HG03439 (cell line): Measurements from ENCODE around the gene TGFBR3.

Experiments
- ATAC-seq: cut with Tn5 transposase; IDR thresholded peaks from one replicate; pipeline ENCODE4 v1.9.1; 2021; ENCODE audit warnings: mild to moderate bottlenecking, moderate library complexity; ENCODE audit not compliant: unreplicated experiment

TGFBR3 gene

DNA sequence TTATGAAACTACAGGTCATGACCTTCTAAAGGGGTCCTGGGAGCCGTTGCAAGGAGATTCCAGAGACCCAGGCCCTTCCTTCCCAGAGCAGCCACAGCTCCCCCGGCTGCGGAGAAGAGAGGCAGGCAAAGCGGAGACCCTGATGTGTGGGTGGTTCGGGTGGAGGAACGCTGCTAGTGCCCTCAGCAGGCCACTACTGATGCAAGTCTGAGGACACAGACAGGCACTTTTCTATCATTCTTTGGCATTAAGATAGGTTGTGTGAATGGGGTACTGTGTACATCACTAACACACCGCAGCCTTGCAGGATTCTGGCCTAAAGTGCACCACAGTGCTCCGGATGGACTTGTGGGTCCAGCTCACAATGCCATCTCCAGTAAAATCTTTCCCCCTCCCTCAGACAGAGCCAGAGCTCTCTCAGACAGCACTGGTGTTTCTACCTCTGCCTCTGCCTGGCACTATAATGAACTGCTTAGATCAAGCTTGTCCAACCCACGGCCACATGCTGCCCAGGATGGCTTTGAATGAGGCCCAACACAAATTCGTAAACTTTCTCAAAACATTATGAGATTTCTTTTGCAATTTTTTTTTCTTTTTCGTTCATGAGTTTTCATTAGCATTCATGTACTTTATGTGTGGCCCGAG lies 121.4 kb downstream of the TGFBR3 start:
- ATAC-seq = no peak

DNA sequence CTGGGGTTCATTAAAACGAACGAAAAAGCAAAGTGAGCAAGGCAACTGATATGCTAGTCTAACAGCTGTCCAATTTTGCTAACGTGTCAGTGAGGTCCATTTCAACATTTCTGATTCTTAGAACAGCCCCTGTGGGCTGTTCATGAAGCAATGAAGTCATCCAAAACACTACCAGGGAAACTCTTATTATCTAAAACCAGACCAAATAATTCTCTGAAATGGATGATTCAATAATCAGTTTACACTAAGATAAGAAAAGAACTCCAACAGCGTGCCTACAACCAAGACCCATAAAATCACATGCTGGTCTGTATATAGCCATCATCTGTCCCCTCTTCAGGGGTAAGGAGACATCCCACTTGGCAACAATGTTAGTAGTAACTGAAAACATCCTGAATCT lies 122.7 kb downstream of the TGFBR3 start:
- no peak for ATAC-seq

- ATAC-seq = no peak
Observed at GRCh38 chr1:91761295-91761721, 124.6 kb downstream of the TGFBR3 start.

GRCh38 chr1:91760512-91760911 lies 125.4 kb downstream of the TGFBR3 start:
- ATAC-seq = no peak

DNA sequence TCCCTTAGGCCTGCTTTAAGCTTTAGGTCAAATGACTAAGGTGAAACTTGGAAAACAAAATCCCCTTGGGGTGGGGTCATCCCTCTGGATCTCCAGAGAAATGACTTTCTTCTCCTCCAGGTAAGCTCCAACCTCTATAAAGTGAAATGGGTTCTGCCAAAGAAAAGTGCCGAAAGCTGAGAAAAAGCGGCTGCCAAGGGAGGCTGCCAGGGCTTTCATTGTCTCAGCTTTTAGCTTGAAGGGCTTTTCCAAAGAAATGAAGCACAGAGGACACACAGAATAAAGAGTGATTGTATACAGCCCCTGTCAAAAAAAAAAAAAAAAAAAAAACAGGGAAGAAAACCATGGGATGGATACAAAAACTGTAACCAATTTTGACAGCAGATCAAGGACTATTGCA lies 126.9 kb downstream of the TGFBR3 start:
- ATAC-seq = no peak

- no peak for ATAC-seq
Observed at GRCh38 chr1:91757763-91758460, 128.0 kb downstream of the TGFBR3 start.

DNA sequence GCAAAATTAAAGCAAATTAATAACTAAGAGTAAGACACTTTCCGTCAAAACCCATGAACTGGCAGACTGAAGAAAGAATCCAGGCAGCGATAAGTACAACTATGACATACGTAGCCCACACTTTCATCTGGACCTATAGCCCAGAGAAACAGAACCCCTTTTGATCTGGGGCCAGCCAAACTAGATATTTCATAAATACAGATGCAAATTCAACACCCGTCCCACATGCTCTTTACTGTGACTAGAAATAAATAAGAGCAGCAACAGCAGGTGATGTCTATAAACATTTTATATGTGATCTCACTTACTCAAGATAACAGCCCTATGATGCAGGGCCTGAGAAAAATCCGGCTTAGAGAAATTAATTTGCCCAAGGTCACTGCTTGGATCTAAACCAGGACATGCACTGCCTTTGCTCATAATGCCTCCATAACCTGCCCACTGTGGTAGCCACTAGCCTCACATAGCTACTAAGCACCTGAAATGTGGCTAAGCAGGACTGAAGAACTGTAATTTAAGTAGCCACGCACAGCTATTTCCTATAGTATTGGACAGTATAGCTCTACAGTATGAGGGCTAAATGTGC lies 130.2 kb downstream of the TGFBR3 start:
- ATAC-seq = no peak

DNA sequence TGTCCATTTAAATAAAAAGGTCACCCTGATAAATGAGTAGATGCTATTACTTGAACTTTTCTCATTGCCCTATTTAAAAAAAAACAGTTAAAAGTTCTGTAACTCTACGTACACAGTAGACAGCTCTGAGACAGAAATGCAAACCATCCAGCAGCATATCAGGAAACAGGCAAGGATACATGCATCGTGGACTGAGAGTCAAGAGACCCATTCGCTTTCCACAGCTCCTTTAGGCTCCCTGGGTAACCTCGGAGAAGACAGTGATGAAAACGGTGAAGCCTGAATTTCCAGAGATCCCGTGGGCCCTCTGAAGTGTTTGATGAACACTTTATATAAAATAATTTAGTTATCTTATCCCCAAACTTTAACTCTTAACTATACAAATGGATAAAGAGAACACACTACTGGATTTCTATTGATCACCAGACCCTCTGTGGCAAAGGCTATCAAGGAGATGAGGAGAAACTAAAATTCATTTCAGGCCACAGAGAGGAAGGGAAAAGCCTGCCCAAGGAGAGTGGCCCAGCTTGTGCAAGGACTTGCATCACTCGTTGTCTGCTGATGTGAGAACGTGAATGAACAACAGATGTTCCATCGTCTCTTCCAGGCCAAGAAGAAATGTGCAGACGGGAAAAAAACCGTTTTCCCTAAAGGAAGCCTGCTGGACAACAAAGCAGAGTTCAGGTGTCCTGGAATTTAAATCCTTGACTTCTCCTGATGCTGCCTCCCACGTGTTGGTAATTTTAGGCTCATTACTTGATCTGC lies 131.0 kb downstream of the TGFBR3 start:
- no peak for ATAC-seq

DNA sequence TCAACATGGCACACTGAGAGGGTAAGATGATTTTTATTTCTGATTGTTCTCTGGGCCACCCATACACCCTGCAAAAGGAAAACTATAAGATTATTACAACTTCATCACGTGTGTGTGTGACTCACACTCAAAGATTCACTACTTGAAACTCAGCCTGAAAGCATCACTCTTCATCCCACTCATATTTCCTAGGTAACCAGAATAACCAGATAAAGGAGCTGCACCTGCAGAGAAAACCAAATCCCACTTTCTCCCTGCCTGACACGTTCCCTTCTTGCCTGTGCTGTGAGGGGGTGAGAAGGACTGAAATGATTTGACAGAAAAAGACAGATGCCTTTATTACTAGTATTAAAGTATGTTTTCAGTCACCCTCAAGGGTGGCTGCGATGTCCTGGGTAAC lies 131.6 kb downstream of the TGFBR3 start:
- peak; percentile 62 for ATAC-seq

DNA sequence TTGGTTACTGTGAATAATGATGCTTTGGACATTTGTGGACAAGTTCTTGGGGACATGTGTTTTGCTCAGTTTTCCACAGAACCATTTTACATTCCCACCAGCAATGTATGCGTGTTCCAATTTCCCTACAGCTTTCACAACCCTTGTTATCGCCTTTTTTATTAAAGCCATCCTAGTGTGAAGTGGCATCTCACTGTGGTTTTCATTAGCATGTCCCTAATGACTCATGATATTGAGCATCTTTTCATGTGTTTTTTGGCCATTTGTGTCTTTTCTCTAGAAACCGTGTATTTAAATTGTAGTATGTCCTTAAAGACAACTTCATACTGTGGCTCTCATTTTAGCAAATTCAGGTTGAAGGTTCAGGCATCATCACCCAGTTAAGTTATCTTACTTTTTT lies 132.1 kb downstream of the TGFBR3 start:
- no peak for ATAC-seq

DNA sequence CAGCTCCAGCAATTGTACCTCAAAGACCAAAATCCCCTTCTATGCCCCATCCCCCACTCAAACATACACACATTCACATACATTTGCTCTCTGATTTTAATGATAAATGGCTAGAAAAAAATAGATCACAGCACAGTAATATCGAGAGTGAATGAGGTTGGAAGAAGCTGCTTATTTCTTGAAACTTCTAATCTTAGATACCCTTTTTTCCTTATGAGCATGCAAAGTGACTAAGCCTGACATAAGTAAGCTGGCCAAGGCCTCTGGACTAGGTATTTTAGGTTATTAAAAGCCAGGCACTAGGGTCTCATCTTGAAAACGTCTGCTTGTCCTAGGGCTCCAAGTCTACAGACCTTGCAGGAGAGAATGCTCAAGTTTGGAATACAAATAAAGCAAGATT lies 133.6 kb downstream of the TGFBR3 start:
- no peak for ATAC-seq

DNA sequence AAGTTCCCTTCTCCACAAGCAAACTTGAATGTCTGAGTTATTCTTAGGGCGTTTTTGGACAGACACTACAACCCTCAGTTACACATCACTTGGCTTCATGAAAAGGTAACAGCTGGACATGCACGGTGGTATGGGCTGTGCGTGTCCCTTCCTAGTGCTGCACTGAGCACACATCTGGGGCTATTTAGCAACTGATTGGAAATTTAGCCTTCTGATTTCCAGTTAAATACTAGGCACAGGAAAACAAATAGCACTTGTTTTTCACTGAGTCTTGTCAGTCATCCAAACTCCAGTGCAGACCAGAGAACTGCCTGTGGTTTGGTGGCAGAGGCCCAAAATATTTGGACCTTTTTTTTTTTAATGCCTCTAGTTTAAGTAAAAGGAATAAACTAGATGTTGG lies 134.7 kb downstream of the TGFBR3 start:
- ATAC-seq = no peak

DNA sequence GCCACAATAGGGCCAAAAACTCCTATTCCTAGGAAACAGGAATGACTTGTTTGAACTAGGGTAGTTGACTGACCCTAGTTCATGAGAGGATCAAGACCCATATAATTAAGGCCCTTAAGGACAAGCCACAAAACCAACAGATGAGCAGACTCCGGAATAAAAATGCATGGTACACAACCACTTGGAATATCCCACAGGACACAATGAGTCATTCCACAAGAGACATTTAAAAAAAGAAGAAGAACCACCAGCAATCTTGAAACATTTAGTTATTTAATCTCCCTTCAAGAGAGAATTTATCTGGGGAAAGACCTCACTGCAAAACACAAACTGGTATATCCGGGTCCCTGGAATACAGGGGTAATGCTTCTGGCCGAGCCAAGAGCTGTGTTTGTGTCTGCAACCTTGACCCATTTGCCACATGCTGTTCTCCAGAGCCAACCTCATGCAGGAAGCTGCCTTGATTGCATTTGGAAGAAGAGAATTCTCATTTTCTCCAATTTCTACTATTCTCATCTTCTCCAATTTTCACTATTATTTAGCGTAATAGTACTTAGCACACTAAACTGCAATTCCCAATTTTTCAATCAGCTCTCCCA lies 135.5 kb downstream of the TGFBR3 start:
- ATAC-seq = no peak

- no peak for ATAC-seq
Observed at GRCh38 chr1:91749788-91750231, 136.1 kb downstream of the TGFBR3 start.

- ATAC-seq = no peak
Observed at GRCh38 chr1:91747666-91748065, 138.3 kb downstream of the TGFBR3 start.

- ATAC-seq = no peak
Observed at GRCh38 chr1:91746728-91747338, 139.1 kb downstream of the TGFBR3 start.

DNA sequence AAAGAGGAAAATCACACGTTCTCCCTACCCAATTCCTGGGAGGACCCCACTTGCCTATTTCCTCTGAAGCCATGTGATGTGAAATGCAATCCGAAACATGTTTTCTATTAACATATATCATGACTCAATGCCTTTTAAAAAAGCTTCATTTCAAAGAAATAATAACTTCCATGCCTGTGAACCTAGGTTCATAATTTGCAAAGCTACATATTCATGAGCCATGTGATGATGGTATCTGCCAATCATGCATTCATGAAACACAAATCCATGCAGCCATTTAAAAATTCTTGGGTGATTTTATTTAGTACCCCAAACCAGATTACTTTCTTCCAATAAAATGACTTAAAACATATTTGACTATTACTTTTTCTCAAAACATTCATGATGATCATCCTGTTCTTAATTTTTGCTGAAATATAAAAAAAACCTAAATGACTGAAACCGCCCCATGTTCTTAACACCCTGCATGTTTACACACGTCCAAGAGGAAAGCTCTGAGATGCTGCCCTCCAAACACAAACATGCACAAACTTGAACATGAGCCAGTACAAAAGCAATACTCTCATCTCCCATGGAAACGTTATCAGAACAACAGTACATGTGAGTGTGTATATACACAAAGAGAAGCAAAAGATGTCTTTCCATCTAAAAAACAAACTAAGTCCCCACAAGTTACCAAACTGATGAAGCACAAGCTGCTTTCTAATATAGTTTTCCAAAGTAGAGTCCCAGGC lies 140.1 kb downstream of the TGFBR3 start:
- no peak for ATAC-seq

DNA sequence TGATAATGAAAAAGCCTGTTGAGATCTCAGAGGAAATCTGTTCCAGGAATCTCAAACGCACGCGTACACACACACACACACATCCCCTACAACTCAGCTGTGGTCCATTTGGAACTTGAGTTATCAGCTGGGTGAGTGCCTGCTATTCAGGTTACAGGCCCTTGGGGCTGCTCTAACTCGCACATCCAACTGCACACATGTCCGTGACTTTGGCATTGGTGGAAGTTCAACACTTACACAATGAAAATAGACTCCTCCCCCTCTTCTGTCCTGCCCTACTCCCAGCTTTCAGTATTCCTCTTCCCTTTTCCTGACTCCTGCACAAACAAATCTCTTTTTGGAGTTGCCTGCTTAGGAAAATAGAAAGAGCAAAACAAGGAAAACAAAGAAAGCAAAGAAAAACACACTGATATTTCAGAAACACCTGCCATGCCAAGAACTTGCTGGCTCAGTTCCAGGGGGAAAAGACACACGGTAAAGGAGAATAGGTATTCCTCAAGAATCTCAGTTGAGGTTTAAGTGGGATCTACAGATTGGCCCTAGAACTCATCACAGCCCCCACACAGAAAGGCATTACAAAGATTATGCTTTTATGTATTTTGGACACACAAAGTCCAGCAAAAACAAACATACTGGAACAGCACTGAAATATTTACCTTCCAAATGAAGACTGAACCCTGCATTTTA lies 140.9 kb downstream of the TGFBR3 start:
- ATAC-seq = no peak

GRCh38 chr1:91742848-91743292 lies 143.1 kb downstream of the TGFBR3 start:
- ATAC-seq = no peak
